ENCODE data around the gene KIAA0753.

Gene KIAA0753

DNA sequence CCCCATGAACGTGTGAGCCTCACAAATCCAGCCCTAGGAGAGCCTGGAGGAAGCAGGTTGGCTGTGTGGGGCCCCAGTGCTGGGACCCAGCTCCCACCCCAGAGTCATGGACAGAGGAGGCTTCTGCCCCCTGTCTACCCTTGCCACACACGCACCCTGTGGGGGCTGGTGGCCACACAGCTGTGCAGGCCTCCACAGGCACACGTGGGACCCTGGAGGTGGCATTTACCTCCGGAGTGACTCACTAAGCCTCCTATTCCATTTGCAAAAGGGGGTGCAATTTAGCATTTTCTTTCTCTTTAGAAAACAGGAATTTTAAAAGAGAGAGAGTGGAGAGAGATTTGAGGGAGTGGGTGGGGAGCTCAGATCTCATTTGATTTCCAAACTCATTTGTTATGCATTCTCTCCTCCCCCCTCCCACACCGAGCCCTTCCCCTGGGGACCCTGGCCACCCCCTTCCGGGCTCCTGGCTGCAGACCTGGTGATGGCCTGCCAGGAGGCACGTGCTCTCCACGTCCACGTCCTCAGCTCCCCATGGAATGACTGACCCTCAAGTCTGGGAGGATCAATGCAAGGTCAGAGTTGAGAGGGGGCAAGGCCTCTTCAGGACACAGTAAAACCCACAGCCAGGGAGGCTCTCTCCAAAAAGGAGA, 91.0 kb downstream of the KIAA0753 start:
- no peaks in the 10 kb centered on the region for H3K27me3 ChIP-seq (ENCODE audit: insufficient read depth, poor library complexity, severe bottlenecking)
- no peak overlapping the region for H3K4me3 ChIP-seq (replicated peaks; ENCODE audit: insufficient read depth, low read length)
- no peak for TF ChIP-seq GABPA (IDR thresholded peaks at IDR 0.05; ENCODE audit: low read depth)
- TF ChIP-seq, protein P1, sequence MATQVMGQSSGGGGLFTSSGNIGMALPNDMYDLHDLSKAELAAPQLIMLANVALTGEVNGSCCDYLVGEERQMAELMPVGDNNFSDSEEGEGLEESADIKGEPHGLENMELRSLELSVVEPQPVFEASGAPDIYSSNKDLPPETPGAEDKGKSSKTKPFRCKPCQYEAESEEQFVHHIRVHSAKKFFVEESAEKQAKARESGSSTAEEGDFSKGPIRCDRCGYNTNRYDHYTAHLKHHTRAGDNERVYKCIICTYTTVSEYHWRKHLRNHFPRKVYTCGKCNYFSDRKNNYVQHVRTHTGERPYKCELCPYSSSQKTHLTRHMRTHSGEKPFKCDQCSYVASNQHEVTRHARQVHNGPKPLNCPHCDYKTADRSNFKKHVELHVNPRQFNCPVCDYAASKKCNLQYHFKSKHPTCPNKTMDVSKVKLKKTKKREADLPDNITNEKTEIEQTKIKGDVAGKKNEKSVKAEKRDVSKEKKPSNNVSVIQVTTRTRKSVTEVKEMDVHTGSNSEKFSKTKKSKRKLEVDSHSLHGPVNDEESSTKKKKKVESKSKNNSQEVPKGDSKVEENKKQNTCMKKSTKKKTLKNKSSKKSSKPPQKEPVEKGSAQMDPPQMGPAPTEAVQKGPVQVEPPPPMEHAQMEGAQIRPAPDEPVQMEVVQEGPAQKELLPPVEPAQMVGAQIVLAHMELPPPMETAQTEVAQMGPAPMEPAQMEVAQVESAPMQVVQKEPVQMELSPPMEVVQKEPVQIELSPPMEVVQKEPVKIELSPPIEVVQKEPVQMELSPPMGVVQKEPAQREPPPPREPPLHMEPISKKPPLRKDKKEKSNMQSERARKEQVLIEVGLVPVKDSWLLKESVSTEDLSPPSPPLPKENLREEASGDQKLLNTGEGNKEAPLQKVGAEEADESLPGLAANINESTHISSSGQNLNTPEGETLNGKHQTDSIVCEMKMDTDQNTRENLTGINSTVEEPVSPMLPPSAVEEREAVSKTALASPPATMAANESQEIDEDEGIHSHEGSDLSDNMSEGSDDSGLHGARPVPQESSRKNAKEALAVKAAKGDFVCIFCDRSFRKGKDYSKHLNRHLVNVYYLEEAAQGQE (IDR thresholded peaks at IDR 0.05; ENCODE audit: insufficient replicate concordance, low read depth) = no peak
- no peak for TF ChIP-seq POLR2AphosphoS5 (IDR thresholded peaks at IDR 0.05; ENCODE audit: low read depth)
- TF ChIP-seq, protein P2, sequence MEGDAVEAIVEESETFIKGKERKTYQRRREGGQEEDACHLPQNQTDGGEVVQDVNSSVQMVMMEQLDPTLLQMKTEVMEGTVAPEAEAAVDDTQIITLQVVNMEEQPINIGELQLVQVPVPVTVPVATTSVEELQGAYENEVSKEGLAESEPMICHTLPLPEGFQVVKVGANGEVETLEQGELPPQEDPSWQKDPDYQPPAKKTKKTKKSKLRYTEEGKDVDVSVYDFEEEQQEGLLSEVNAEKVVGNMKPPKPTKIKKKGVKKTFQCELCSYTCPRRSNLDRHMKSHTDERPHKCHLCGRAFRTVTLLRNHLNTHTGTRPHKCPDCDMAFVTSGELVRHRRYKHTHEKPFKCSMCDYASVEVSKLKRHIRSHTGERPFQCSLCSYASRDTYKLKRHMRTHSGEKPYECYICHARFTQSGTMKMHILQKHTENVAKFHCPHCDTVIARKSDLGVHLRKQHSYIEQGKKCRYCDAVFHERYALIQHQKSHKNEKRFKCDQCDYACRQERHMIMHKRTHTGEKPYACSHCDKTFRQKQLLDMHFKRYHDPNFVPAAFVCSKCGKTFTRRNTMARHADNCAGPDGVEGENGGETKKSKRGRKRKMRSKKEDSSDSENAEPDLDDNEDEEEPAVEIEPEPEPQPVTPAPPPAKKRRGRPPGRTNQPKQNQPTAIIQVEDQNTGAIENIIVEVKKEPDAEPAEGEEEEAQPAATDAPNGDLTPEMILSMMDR (IDR thresholded peaks at IDR 0.05; ENCODE audit: insufficient read depth, low read length) = no peak
- no peak for TF ChIP-seq SPI1 (IDR thresholded peaks at IDR 0.05; ENCODE audit: borderline replicate concordance, low read depth)
- H3K27ac ChIP-seq (replicated peaks) = no peak overlapping the region
- no peak for DNase-seq (ENCODE audit: low read depth in 1 of 2, low spot score in 1 of 2)

DNA sequence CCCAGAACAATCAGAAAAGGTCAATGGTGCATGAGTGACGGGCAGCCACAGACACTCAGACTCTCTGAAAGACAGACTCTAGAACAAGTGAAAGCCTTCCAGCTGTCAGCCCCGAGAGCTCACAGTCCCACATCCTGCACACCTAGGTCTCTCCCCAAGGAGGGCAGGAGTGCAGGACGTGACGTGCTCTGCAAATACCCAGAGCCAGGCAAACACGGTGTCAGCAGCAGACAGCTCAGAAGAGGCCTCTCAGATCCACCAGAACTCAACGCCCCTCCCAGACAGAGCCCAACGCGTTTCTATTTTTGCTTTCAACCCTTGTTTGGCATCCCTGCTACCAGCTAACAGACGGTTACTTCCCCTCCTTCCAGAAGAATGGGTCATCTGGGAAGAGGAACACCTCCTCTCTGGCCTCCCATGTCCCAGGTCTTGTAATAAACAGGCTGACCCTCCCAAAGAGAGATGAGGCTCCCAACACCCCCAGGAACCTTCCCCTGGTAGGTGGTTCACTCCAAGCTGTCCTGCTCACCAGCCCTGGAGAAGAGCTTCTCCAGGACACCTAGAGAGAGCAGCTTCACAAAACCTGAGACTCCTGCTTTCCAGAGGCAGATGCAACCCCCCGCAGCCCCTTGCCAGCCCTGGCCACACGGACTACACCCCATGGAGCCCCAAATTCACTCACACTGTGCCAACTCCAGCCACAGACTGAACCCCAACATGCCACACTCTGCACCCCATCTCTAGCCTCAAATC, 91.8 kb downstream of the KIAA0753 start:
- TF ChIP-seq, protein P1 (IDR thresholded peaks at IDR 0.05; ENCODE audit: insufficient replicate concordance, low read depth) = no peak
- TF ChIP-seq, protein P2 (IDR thresholded peaks at IDR 0.05; ENCODE audit: insufficient read depth, low read length) = no peak
- TF ChIP-seq POLR2AphosphoS5 (IDR thresholded peaks at IDR 0.05; ENCODE audit: low read depth) (no peak), SPI1 (IDR thresholded peaks at IDR 0.05; ENCODE audit: borderline replicate concordance, low read depth) (no peak), GABPA (IDR thresholded peaks at IDR 0.05; ENCODE audit: low read depth) (no peak)
- Histone ChIP-seq H3K4me3 (replicated peaks; ENCODE audit: insufficient read depth, low read length) (no peak overlapping the region), H3K27ac (replicated peaks) (no peak overlapping the region), H3K27me3 (ENCODE audit: insufficient read depth, poor library complexity, severe bottlenecking) (no peaks in the 10 kb centered on the region)
- DNase-seq (ENCODE audit: low read depth in 1 of 2, low spot score in 1 of 2) = no peak

DNA sequence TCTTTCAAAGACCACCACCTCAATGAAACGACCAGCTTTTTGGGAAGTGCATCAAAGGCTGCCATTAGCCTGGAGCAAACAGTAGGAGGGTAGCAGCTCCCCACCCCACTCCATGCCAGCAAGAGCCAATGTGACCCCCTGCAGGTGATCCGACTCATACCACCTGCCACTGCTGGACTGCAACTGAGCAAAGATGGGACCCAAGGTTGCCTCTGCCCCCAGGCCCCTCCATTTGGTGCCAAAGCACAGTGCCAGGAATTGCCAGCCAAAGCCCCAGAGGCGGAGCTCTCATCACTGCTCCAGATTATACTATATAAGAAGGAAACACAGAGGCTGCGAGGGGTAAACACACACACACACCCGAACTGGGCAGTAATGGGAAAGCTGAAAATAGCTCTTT, 92.5 kb downstream of the KIAA0753 start:
- DNase-seq (ENCODE audit: low read depth in 1 of 2, low spot score in 1 of 2) = no peak
- Histone ChIP-seq H3K27ac (replicated peaks) (no peak overlapping the region), H3K4me3 (replicated peaks; ENCODE audit: insufficient read depth, low read length) (no peak overlapping the region)

More for the DNA sequence above, 92.5 kb downstream of the KIAA0753 start:
- TF ChIP-seq, protein P1 (IDR thresholded peaks at IDR 0.05; ENCODE audit: insufficient replicate concordance, low read depth) = no peak
- TF ChIP-seq POLR2AphosphoS5 (IDR thresholded peaks at IDR 0.05; ENCODE audit: low read depth) = no peak
- no peak for TF ChIP-seq SPI1 (IDR thresholded peaks at IDR 0.05; ENCODE audit: borderline replicate concordance, low read depth)
- TF ChIP-seq, protein P2 (IDR thresholded peaks at IDR 0.05; ENCODE audit: insufficient read depth, low read length) = no peak
- TF ChIP-seq GABPA (IDR thresholded peaks at IDR 0.05; ENCODE audit: low read depth) = no peak
- no peaks in the 10 kb centered on the region for H3K27me3 ChIP-seq (ENCODE audit: insufficient read depth, poor library complexity, severe bottlenecking)

Data from HL-60 (cell line).